ENCODE results near the gene LRMDA.

Gene LRMDA

DNA sequence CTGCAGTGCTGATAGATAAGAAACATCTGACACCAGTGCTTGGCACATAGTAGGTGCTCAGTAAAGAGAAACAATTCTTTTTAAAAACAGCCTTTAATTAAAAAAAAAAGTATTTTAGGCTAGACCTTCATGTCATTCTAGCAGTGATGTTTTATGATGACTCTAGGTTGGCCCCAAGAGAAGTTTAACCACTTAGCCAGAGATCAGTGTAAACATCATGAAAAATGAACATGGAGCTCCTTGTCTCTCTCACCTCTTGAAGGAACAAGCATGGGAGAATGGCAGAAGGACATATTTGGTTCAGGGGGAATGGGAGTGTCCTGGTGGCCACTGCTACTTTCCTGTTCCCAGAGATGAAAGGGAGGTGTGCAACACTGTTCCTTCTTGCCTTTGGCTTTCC, 641.0 kb downstream of the LRMDA start:
- CTCF ChIA-PET = no interaction called here
- Mint-ChIP-seq H3K4me3 (no peak overlapping the region), H3K9me3 (peaks cover 8% of the 10 kb centered on the region), H3K27me3 (no peaks in the 10 kb centered on the region), H3K27ac (no peak overlapping the region), H3K36me3 (no peaks in the 10 kb centered on the region), H3K4me1 (no peaks in the 10 kb centered on the region)
- no peak for DNase-seq

DNA sequence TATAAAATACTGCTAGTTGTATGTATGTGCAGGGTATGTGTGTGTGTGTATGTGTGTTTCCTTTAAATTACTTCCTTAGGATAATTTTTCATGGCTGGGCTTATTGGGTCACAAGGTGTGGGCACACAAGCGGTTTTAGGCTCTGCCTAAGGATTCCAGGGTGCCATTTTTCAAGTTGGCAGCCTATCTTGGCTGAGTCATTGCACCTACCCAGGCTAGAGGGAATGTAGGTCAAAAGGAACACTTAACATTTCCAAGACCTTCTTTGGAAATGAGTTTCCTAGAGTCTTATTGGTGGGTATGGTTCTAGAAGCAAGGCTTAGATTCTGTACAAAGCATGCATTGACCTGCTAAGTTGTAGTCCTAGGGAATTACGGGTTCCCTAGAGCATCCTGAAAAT, 642.1 kb downstream of the LRMDA start:
- Mint-ChIP-seq H3K4me1 (no peaks in the 10 kb centered on the region), H3K27me3 (no peaks in the 10 kb centered on the region), H3K36me3 (no peaks in the 10 kb centered on the region), H3K4me3 (no peak overlapping the region), H3K27ac (no peak overlapping the region), H3K9me3 (peaks cover 10% of the 10 kb centered on the region)
- DNase-seq = no peak
- CTCF ChIA-PET = no interaction called here

DNA sequence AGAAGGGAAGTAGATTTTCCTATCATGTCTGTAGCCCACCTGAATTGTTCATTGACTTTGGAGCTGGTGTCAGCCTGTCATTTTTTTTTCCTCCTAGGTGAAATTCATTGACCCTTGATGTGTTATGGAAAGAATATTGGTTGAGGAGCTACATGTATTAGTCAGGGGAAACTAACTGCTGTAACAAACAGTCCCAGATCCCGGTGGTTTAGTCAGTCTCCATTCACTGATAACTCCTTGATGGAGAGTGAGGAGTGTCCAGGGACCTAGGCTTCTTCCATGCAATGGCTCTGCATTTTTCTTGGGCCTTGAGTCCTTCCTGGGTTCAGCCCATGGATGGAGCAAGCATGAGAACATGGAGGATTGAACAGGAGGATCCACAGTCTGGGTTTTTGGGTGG, 643.2 kb downstream of the LRMDA start:
- Mint-ChIP-seq H3K9me3 (peaks cover 10% of the 10 kb centered on the region), H3K27ac (no peak overlapping the region), H3K27me3 (no peaks in the 10 kb centered on the region), H3K4me3 (no peak overlapping the region), H3K36me3 (no peaks in the 10 kb centered on the region), H3K4me1 (no peaks in the 10 kb centered on the region)
- CTCF ChIA-PET = no interaction called here
- no peak for DNase-seq

DNA sequence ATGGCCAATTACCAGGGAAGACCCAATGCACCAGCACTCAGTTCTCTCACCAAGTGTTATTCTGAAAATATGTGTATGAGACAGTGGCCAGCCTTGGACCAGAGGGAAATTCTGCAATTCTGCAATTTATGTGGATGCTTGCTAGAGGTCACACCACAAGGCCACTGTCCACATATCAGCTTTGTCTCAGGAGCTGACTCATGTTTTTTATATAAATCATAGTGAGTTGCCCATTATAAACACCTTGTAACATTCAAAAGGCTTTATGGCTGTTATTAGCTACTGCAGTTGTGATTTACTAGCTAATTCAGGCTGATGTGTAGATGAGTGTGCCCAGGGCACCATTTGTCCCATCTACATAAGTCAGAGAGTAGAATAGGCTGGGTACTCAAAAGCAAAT, 649.0 kb downstream of the LRMDA start:
- CTCF ChIA-PET = no interaction called here
- Mint-ChIP-seq H3K9me3 (peaks cover 5% of the 10 kb centered on the region), H3K27me3 (no peaks in the 10 kb centered on the region), H3K36me3 (no peaks in the 10 kb centered on the region), H3K4me1 (no peaks in the 10 kb centered on the region), H3K27ac (no peak overlapping the region), H3K4me3 (no peak overlapping the region)
- no peak for DNase-seq

DNA sequence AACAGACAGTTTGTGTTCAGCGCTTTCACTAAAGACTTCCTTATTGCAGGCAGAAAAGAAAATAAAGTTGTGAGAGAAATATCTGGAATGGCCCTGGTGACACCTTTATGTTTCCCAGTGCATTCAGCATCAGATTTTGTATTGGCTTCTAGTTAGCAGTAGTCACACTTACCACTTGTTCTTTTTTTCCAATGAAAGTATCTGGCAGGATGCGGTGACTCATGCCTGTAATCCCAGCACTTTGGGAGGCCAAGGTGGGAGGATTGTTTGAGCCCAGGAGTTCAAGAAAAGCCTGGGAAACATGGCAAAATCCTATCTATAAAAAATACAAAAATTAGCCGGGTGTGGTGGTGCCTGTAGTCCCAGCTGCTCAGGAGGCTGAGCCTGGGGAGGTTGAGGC, 649.6 kb downstream of the LRMDA start:
- DNase-seq = no peak
- H3K9me3 Mint-ChIP-seq = peaks cover 5% of the 10 kb centered on the region
- no peak overlapping the region for H3K4me3 Mint-ChIP-seq
- CTCF ChIA-PET = no interaction called here
- H3K36me3 Mint-ChIP-seq = no peaks in the 10 kb centered on the region
- no peak overlapping the region for H3K27ac Mint-ChIP-seq
- no peaks in the 10 kb centered on the region for H3K27me3 Mint-ChIP-seq
- H3K4me1 Mint-ChIP-seq = no peaks in the 10 kb centered on the region

DNA sequence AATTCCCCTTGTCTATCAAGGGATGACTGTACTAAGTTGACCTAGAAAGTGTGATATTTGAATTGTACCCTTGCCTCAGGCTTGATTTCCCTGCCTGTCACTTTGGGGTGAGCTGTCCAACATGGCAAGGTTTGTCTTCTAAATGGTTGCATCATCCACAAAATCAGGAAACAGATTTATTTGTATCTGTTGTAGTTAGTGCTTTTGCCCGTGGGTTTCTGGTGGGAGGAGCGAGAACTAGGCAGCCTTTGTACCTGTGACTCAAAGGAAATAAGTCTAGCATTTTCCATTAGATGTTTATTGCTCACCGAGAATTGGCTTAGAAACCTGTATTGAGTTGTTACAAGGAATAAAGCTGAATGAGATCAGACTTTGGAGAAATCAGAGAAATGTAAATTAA, 650.8 kb downstream of the LRMDA start:
- Mint-ChIP-seq H3K9me3 (peaks cover 1% of the 10 kb centered on the region), H3K4me1 (no peaks in the 10 kb centered on the region), H3K27me3 (no peaks in the 10 kb centered on the region), H3K4me3 (no peak overlapping the region), H3K27ac (no peak overlapping the region), H3K36me3 (no peaks in the 10 kb centered on the region)
- CTCF ChIA-PET = no interaction called here
- no peak for DNase-seq

DNA sequence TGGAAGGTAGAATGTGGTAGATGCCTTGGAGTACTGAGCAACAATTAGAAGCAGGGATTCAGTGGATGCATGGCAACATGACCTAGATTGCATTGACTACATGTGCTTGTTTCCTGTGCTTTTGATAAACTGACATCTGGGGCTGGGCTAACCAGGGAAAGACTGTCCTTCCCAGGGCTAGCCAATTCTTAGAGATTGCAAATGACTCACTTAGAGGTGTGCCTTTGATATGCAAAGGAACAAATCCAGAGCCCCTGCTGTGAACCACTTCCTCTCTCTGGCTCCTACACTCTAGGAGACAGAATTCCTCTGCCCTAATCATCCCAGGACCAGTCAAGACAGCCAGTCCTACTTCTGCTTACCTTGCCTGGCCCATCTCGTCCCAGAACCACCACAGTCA, 651.5 kb downstream of the LRMDA start:
- H3K4me3 Mint-ChIP-seq = no peak overlapping the region
- CTCF ChIA-PET = no interaction called here
- no peaks in the 10 kb centered on the region for H3K36me3 Mint-ChIP-seq
- H3K4me1 Mint-ChIP-seq = no peaks in the 10 kb centered on the region
- DNase-seq = no peak
- H3K27me3 Mint-ChIP-seq = no peaks in the 10 kb centered on the region
- H3K27ac Mint-ChIP-seq = no peak overlapping the region
- peaks cover 1% of the 10 kb centered on the region for H3K9me3 Mint-ChIP-seq

DNA sequence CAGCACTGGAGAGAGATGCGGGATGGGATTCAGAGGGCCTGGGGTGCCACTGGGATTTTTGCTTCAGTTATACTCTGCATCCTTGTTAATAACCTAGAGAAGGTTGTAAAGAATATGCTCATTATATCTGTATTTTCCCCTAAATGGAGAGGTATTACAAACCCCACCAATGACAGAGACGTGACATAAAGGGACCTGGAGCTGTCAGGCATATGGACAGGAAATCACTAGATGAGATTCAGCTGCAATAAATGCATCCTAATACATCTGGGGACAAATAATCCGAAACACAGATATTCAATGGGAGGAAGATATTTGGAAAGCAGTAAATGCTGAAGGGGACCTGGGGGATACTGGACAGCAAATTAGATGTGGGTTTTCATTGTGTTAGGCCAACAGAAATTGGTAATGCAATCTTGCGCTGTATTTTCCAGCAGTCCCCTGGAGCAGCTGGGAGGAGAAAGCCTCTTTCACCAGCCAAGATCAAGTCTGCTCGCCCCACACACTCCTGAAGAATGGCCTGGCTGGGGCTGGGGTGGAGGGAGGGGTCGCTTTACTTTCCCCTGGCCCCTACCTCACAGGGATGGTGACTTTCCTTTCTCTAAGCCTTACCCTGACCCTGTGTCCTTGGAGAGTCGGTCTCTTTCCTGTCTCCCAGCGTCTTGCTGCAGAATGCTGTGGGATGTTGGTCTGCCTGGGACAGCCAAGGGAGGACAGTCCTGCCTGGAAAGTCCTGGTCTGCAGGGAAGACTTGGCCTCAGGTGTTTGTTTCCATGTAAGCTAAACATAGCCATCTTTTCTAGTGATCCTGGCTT, 653.8 kb downstream of the LRMDA start:
- no peaks in the 10 kb centered on the region for H3K9me3 Mint-ChIP-seq
- CTCF ChIA-PET = no interaction called here
- DNase-seq = no peak
- H3K4me1 Mint-ChIP-seq = no peaks in the 10 kb centered on the region
- no peaks in the 10 kb centered on the region for H3K27me3 Mint-ChIP-seq
- H3K36me3 Mint-ChIP-seq = no peaks in the 10 kb centered on the region
- no peak overlapping the region for H3K4me3 Mint-ChIP-seq
- no peak overlapping the region for H3K27ac Mint-ChIP-seq

DNA sequence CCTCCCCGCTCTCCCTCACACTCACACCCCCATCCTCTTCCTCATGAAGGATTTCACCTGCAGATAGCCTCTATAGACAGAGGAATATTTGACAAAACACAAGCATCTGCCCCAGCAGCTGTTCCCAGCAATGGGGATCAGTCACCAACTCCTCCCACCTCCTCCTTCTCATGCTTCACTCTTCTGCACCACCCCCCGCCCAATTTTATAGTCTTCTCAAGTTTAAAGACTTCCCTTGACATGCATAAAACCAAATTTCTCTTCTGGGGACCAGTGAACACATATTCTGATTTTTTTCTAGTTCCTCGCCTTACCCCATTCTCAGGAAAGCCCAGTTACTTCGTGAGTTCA, 654.4 kb downstream of the LRMDA start:
- no peak for DNase-seq
- CTCF ChIA-PET = no interaction called here
- H3K4me3 Mint-ChIP-seq = no peak overlapping the region

DNA sequence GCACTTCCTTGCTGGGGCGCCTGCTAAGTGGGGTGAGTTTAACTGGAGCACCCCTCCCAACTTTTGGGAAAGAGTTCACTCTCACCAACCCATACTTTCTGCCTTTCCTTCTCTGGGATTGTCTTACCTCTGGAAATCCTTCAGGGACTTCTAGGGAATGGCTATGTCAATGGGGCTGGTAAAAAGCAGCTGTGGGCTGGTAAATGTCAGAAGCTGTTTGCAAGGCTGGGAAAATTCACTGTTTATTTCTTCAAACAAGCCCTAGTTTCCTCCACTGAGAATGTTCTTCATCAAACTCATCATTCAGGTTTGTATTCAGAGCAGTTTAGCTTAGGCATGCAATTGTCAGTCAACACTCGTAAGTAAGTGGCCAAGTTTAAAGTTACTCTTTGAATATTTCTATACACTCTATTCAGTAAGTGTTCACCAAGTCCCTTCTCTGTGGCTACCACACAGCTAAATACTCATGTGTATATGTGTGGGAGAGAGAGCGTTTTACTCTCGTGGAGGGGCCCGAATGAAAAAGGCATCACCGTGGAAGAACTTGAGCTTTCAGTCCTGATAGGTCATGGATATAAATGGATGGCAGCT, 654.8 kb downstream of the LRMDA start:
- Mint-ChIP-seq H3K27me3 (no peaks in the 10 kb centered on the region), H3K27ac (no peak overlapping the region), H3K4me1 (no peaks in the 10 kb centered on the region), H3K4me3 (no peak overlapping the region), H3K36me3 (no peaks in the 10 kb centered on the region), H3K9me3 (no peaks in the 10 kb centered on the region)
- CTCF ChIA-PET = no interaction called here
- no peak for DNase-seq

More for the DNA sequence above, 654.4 kb downstream of the LRMDA start:
- Mint-ChIP-seq H3K4me1 (no peaks in the 10 kb centered on the region), H3K36me3 (no peaks in the 10 kb centered on the region), H3K9me3 (no peaks in the 10 kb centered on the region), H3K27me3 (no peaks in the 10 kb centered on the region), H3K27ac (no peak overlapping the region)

DNA sequence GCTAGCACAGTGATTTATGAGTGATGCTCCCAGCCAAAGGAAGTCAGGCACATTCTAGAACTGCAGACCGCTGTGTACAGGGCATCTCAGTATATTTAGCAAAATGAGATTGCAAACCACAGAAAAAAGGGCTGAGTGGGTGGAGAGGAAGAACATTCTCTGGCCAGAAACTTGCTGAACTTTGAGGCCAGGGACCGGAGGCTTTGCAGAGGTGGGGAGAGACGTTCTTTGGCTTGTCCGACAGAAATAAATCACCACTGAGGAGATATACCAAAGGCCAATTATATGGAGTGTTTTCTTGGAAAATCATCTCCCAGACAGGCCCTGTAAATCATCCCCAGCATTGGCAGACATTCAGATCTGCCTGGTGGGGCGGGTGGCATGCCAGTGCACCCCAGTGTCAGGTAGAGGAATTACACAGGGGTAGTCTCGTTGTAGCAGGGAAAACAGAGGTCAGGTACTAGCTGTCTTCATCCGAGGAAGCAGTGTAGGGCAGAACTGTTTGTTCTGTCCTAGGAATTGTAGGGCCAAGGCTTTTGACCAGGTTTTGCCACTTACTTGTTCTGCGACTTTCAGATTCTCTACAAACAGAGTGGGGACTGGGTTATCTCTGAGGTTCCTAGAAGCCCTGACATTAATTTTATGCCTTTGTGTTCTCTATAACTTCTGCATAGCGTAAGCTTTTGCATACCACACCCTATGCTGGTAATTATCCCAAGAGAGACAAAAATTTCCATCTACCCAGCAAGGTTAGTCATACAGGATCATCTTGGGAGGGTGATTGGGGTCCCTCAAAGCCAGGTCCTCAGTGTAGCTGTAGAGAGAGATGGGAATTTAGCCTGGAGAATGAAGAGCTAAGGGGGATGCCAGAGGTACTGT, 655.6 kb downstream of the LRMDA start:
- Mint-ChIP-seq H3K27me3 (no peaks in the 10 kb centered on the region), H3K36me3 (no peaks in the 10 kb centered on the region), H3K9me3 (no peaks in the 10 kb centered on the region), H3K4me1 (no peaks in the 10 kb centered on the region), H3K27ac (no peak overlapping the region), H3K4me3 (no peak overlapping the region)
- no peak for DNase-seq
- CTCF ChIA-PET = no interaction called here

DNA sequence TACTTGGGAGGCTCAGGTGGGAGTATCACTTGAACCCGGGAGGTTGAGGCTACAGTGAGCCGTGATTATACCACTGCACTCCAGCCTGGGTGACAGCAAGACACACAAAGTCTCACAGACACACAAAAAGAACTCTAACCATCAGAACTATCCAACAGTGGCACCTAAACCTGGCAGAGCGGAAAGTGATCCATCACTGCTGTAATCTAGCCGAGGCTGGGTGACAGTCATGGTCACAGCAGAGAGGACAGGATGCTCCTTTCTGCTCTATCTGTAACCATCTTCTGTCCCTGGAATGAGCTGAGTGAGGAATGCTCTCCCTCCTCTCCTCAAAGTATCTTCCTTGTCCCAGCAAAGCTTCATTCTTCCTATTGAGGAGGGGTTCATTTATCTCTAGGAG, 656.6 kb downstream of the LRMDA start:
- no peaks in the 10 kb centered on the region for H3K9me3 Mint-ChIP-seq
- no peak for DNase-seq
- CTCF ChIA-PET = no interaction called here
- H3K4me1 Mint-ChIP-seq = no peaks in the 10 kb centered on the region
- H3K4me3 Mint-ChIP-seq = no peak overlapping the region
- no peaks in the 10 kb centered on the region for H3K36me3 Mint-ChIP-seq
- no peak overlapping the region for H3K27ac Mint-ChIP-seq
- H3K27me3 Mint-ChIP-seq = no peaks in the 10 kb centered on the region

DNA sequence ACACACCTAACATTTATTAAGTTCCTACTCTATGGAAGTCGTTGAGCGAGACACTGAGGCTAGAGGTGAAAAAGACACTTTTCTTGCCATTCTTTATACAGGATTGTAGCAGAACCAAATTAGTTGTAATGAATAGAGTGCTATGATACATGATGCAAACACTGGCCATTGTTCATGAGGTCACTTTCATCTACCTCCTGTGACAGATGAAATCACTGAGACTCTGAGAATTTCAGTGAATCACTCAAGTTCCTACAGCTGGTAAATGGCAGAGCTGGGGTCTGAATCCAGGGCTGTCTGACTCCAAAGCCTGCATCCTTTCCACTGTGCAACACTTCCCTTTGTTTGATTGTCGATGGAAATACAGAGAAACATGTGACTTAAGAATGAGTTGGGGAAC, 657.6 kb downstream of the LRMDA start:
- Mint-ChIP-seq H3K27ac (no peak overlapping the region), H3K36me3 (no peaks in the 10 kb centered on the region), H3K27me3 (no peaks in the 10 kb centered on the region), H3K4me1 (no peaks in the 10 kb centered on the region), H3K4me3 (no peak overlapping the region), H3K9me3 (peaks cover 2% of the 10 kb centered on the region)
- CTCF ChIA-PET = no interaction called here
- no peak for DNase-seq

DNA sequence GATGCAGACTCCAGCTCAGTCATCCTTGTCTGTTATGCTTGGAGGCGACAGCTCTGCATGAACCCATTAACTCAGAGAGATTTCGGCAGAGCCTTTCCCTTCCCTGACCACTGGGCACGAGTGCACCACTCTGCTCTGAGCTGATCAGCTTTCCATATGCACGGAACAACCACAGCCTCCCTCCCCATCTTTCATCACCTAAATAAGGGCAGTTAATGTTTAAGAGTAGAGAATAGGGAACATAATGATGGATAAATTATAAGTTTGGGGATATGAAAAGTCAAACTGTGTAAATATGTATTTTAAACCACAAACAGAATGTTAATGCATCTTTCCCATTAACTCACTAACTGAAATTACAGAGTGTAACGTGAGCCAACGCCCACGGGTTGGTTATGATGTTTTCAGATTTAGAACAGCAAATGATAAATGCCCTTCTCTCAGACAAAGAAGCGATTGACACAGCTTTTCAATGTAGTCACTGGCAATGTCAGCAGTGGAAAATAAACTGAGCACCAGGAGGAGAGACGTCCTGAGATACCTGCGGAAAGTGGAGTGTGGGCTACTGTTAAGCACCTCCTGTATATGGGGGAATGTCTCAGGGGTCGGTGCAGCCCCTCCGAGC, 658.2 kb downstream of the LRMDA start:
- peaks cover 2% of the 10 kb centered on the region for H3K9me3 Mint-ChIP-seq
- CTCF ChIA-PET = no interaction called here
- no peaks in the 10 kb centered on the region for H3K27me3 Mint-ChIP-seq
- H3K36me3 Mint-ChIP-seq = no peaks in the 10 kb centered on the region
- H3K4me3 Mint-ChIP-seq = no peak overlapping the region
- no peak for DNase-seq
- H3K27ac Mint-ChIP-seq = no peak overlapping the region
- H3K4me1 Mint-ChIP-seq = no peaks in the 10 kb centered on the region

DNA sequence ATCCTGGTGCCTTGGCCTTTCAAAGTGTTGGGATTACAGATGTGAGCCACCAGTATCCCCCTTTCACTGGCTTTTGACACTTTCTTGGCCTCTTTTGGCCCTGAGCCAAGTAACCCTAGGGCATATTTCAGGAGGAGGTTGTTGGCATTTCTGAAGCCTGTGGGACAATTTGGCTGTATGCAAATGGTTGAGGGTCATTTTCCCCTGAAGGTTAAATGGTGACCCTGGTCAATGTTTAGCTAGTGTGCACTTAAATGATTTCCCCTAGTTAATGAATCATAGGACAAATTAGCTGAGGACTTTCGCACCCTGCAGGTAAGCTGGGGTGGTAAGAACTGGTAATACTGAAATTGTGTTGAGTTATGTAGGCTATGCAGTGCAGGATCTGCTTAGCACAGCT, 660.5 kb downstream of the LRMDA start:
- H3K4me1 Mint-ChIP-seq = no peaks in the 10 kb centered on the region
- peaks cover 2% of the 10 kb centered on the region for H3K9me3 Mint-ChIP-seq
- H3K27me3 Mint-ChIP-seq = no peaks in the 10 kb centered on the region
- no peak for DNase-seq
- no peak overlapping the region for H3K4me3 Mint-ChIP-seq
- no peak overlapping the region for H3K27ac Mint-ChIP-seq
- CTCF ChIA-PET = no interaction called here
- no peaks in the 10 kb centered on the region for H3K36me3 Mint-ChIP-seq
